Measurements from ENCODE around the gene PLAGL1. TPM values are rescaled to one million over a fixed set of nuclear protein-coding genes. Genes with fewer than 3 reads are reported as not detected.

PLAGL1 gene
- total RNA-seq, 4 donors from 2014 or later = 23.2 to 30.0 (median 29.6) TPM

DNA sequence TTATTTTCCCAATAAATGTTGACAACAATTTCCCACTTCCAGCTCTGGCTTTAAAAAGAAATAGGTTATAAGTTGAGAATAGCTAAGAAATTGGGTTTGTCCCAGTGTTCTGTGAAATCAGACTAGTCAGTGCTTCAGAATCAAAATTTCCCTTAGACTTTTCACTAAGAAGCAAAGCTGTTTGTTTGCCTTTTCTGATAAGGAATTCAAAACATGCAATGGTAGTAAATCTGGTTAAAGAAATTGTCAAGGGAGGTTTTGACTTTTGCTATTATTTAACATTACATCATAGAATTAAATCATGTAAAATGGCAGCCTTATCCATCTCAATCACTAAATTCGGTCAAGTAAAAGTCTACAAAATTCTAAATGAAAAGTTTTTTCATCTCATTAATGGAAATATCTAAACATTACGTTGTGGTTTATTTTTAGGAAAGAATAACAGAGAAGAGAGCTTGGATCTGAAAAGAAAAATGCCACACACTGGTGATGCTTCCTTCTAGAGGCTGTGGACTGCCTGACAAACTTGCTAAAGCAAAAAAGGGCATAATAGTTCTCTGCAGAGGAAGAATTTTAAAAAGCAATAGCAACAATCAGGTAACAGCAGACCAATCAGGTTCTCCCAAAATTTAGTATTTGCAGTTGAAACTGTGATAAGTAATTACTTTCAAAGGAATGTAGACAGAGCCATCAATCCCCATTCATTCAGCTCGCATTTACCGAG is 36.4 kb downstream of the PLAGL1 start:
- Histone ChIP-seq H3K9me3 (no peaks in the 10 kb centered on the region), H3K4me1 (peaks cover 0 to 42% (median 0%) of the 10 kb centered on the region in 4 donors), H3K27me3 (no peaks in the 10 kb centered on the region), H3K4me3 (no peak overlapping the region), H3K27ac (peak overlapping the region in 2 of 4 donors; percentile 39 to 57), H3K36me3 (no peaks in the 10 kb centered on the region)
- TF ChIP-seq EP300 (IDR thresholded peaks at IDR 0.05) = no peak
- DNase-seq (ENCODE audit: low spot score in 2 of 2) = no peak
- WGBS, 2 donors = 42 to 49% methylated on average over 4 of the region's 4 CpGs

DNA sequence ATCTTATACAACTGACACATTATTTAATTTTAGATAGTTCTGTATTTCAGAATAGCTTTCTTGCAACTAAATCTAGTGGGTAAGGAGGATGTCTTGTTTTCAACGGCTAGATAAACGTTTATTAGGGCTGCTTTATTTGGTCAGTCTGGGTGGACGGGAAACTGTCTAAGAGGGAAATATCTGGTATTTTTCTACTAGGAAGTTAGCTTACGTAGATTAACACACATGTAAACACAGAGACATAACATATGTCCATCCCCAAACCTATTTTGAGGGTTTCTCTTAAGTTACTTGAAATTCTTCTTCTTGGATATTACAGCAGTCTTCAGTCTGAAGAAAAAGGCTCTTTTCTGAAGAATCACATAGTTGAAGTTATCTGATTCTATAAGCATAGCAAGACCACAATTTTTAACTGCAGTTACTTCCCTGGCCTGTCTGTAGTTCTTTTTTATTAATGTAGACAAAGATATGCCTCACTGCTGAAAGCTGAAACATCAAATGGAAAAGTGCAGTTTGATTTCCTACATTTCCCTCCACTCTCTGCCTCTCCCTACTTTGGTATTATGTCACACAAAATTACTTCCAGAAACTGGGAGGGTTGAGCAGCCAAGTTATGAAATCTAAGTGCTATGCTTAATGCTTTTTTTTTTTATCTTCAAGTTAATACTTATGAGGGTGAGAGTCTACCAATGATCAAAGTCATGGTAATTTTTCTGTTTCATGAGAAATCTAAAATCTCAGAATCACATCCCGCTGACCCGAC is 37.4 kb downstream of the PLAGL1 start:
- peaks cover 0 to 42% (median 0%) of the 10 kb centered on the region in 4 donors for H3K4me1 ChIP-seq
- peak in 1 of 2 donors; percentile 41 for TF ChIP-seq EP300 (IDR thresholded peaks at IDR 0.05)
- TF ChIP-seq POLR2A (IDR thresholded peaks at IDR 0.05) = no peak
- TF ChIP-seq, protein P1, sequence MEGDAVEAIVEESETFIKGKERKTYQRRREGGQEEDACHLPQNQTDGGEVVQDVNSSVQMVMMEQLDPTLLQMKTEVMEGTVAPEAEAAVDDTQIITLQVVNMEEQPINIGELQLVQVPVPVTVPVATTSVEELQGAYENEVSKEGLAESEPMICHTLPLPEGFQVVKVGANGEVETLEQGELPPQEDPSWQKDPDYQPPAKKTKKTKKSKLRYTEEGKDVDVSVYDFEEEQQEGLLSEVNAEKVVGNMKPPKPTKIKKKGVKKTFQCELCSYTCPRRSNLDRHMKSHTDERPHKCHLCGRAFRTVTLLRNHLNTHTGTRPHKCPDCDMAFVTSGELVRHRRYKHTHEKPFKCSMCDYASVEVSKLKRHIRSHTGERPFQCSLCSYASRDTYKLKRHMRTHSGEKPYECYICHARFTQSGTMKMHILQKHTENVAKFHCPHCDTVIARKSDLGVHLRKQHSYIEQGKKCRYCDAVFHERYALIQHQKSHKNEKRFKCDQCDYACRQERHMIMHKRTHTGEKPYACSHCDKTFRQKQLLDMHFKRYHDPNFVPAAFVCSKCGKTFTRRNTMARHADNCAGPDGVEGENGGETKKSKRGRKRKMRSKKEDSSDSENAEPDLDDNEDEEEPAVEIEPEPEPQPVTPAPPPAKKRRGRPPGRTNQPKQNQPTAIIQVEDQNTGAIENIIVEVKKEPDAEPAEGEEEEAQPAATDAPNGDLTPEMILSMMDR (IDR thresholded peaks at IDR 0.05) = no peak
- peak overlapping the region in 2 of 4 donors; percentile 39 to 57 for H3K27ac ChIP-seq
- H3K4me3 ChIP-seq = no peak overlapping the region
- H3K36me3 ChIP-seq = no peaks in the 10 kb centered on the region
- no peaks in the 10 kb centered on the region for H3K9me3 ChIP-seq
- H3K27me3 ChIP-seq = no peaks in the 10 kb centered on the region
- WGBS, 2 donors = 62 to 73% methylated on average over 6 of the region's 6 CpGs
- peak in 1 of 2 donors; percentile 16 for DNase-seq (ENCODE audit: low spot score in 2 of 2)

DNA sequence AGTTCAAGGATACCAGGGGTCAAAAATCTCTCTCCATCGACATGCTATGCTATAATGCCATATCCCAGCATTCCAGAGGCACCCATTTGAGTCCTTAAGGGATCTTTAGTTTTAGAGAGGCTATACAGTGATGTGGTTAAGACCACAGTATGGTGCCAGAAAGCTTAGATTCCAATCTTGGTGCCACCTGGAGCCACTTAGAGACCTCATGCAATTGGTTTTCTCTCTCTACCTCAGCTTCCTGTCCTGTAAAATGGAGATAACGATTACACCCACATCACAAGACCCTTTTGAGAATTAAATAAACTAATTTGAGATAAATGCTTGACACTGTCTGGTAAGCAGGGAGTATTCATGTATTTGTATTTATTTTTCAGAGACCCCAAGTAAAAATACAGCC is 39.0 kb downstream of the PLAGL1 start:
- 46 to 55% methylated on average over 2 of the region's 2 CpGs for WGBS, 2 donors
- no peak overlapping the region for H3K4me3 ChIP-seq
- H3K27ac ChIP-seq = no peak overlapping the region
- peaks cover 0 to 42% (median 0%) of the 10 kb centered on the region in 4 donors for H3K4me1 ChIP-seq
- no peaks in the 10 kb centered on the region for H3K36me3 ChIP-seq
- TF ChIP-seq EP300 (IDR thresholded peaks at IDR 0.05) (no peak), POLR2A (IDR thresholded peaks at IDR 0.05) (no peak)
- no peaks in the 10 kb centered on the region for H3K9me3 ChIP-seq
- H3K27me3 ChIP-seq = no peaks in the 10 kb centered on the region
- DNase-seq (ENCODE audit: low spot score in 2 of 2) = no peak

DNA sequence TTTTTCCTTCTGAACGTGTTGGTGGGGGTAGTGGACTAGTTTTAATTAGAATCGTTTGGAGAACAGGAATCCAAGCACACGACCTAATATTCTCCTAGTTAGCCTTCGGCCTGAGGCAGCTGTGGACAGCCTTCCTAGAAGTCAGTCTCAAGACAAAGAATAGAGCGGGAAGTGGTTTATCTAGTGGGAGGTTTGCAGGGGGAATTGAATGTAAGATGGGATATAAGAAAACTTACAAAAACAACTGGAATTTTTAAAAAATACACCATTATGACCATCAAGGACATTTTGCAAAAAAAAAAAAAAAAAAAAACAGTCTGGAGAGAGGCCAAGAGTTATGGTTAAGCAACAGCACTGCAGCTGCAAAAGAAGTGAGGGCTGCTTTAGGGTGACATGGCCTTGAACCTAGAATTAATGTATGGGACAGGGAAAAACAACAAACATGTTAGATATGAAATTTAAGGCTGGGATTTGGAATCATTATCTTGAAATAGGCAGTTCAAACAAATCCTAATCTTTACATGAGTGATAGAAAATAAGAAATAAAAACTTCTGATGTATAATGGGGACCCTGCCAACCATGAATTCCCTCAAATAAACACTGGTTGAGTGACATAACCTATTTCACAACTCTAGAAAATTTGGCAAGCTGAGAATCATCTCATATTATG is 40.2 kb downstream of the PLAGL1 start:
- Histone ChIP-seq H3K27ac (no peak overlapping the region), H3K4me1 (peaks cover 0 to 42% (median 0%) of the 10 kb centered on the region in 4 donors), H3K36me3 (no peaks in the 10 kb centered on the region), H3K27me3 (no peaks in the 10 kb centered on the region), H3K9me3 (no peaks in the 10 kb centered on the region), H3K4me3 (no peak overlapping the region)
- no peak for DNase-seq (ENCODE audit: low spot score in 2 of 2)
- TF ChIP-seq, protein P1 (IDR thresholded peaks at IDR 0.05) = no peak
- TF ChIP-seq POLR2A (IDR thresholded peaks at IDR 0.05) (no peak), EP300 (IDR thresholded peaks at IDR 0.05) (no peak)
- WGBS, 2 donors = 63 to 71% methylated on average over 5 of the region's 5 CpGs

DNA sequence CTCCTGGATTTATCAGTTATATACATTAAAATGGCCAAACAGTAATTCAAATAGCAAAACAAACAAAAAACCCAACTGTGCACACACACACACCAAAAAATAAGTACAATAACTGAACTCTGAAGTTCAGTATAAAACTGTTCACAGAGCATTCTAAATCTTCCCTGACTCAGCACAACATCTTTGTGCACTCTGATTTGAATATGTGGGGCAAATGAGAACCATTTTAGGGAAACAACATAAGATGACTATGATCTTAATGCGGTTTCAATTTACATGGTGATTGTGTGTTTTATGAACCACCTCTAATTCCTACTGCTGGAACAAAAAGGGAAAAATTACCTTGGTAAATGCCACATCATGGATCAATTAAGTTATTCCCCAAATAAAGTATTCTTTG is 41.7 kb downstream of the PLAGL1 start:
- Histone ChIP-seq H3K4me1 (peaks cover 0 to 42% (median 0%) of the 10 kb centered on the region in 4 donors), H3K27me3 (no peaks in the 10 kb centered on the region), H3K9me3 (no peaks in the 10 kb centered on the region), H3K27ac (no peak overlapping the region), H3K4me3 (no peak overlapping the region), H3K36me3 (no peaks in the 10 kb centered on the region)
- TF ChIP-seq, protein P1 (IDR thresholded peaks at IDR 0.05) = no peak
- TF ChIP-seq EP300 (IDR thresholded peaks at IDR 0.05) (no peak), POLR2A (IDR thresholded peaks at IDR 0.05) (no peak)
- 74 to 75% methylated on average over 1 of the region's 1 CpG for WGBS, 2 donors
- DNase-seq (ENCODE audit: low spot score in 2 of 2) = no peak

Data from tibial nerve (tissue), 4 donors.